ENCODE results near the gene FBF1.
"Not testable (repeated sequence)": the region's sequence is repeated elsewhere in the genome, so short reads cannot be mapped to it uniquely, and the experiment has no call there.

FBF1 gene

GRCh38 chr17:75893305-75894048, 47.4 kb downstream of the FBF1 start:
- no peak for DNase-seq

- no peak for DNase-seq
Observed at GRCh38 chr17:75892556-75893224, 48.2 kb downstream of the FBF1 start.

- no peak for DNase-seq
Observed at GRCh38 chr17:75891605-75892555, 49.0 kb downstream of the FBF1 start.

- DNase-seq: no peak
Observed at GRCh38 chr17:75891022-75891604, 49.7 kb downstream of the FBF1 start.

- no peak for DNase-seq
Observed at GRCh38 chr17:75889454-75889853, 51.4 kb downstream of the FBF1 start.

GRCh38 chr17:75888484-75888883, 52.4 kb downstream of the FBF1 start:
- DNase-seq: no peak

- DNase-seq: not testable (repeated sequence)
Observed at GRCh38 chr17:75885860-75886259, 55.0 kb downstream of the FBF1 start.

GRCh38 chr17:75885431-75885830, 55.4 kb downstream of the FBF1 start:
- no peak for DNase-seq

- no peak for DNase-seq
Observed at GRCh38 chr17:75881678-75882454, 59.0 kb downstream of the FBF1 start.

- no peak for DNase-seq
Observed at GRCh38 chr17:75880266-75880665, 60.6 kb downstream of the FBF1 start.

GRCh38 chr17:75878174-75878998, 62.5 kb downstream of the FBF1 start, which contains the start of gene TRIM47:
TSS of gene TRIM47 (minus strand) at chr17:75878581. CDS start at chr17:75878548, 33 bp downstream.
- no peak for DNase-seq

- DNase-seq: peak; percentile 55 to 81 (median 65)
Observed at GRCh38 chr17:75877752-75878173, 63.1 kb downstream of the FBF1 start.

GRCh38 chr17:75876938-75877751, 63.7 kb downstream of the FBF1 start:
- peak in 1 of 5 donors; percentile 34 for DNase-seq

GRCh38 chr17:75876190-75876937, 64.5 kb downstream of the FBF1 start:
- peak; percentile 52 to 84 (median 60) for DNase-seq

GRCh38 chr17:75875940-75876189, 65.0 kb downstream of the FBF1 start:
- DNase-seq: no peak

- no peak for DNase-seq
Observed at GRCh38 chr17:75875182-75875939, 65.5 kb downstream of the FBF1 start.

- DNase-seq: no peak
Observed at GRCh38 chr17:75874323-75875181, 66.3 kb downstream of the FBF1 start.

All from T-helper 1 cell (primary cell).